ENCODE measurements around the gene EPX. TPM values are rescaled to one million over a fixed set of nuclear protein-coding genes. Genes with fewer than 3 reads are reported as not detected.

The EPX gene
- total RNA-seq, 1 experiment from 2014 or later = not detected

DNA sequence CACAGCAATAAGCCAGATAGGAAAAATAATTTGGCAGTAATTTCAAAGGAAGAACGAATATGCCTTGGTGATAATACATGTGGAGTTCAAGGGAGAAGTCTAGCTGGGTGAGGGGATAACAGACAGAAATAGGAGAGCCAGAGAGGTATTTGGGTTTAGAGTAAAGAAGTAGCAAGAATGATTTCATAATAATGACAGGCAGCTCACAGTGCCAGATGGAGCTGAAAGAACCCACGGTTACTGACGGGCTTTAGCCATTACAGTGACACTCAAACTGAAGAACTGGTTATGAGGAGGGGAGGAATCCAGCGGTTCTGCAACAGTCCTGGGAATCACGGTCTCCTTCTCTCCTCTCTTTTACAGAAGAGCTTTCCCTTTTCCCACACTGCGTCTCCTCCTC lies 42.1 kb upstream of the EPX start:
- Histone ChIP-seq H3K79me2 (ENCODE audit: insufficient read depth, low read length) (no peaks in the 10 kb centered on the region), H3K4me2 (ENCODE audit: insufficient read depth, insufficient read length, low read length) (no peak overlapping the region), H3K4me1 (ENCODE audit: insufficient read depth, low read length) (peaks cover 3% of the 10 kb centered on the region; the same call in 1 of the 2 replicates), H4K5ac (ENCODE audit: insufficient read length, low read depth, low read length) (no peak overlapping the region), H3K23ac (ENCODE audit: insufficient read length, low read depth, low read length) (no peak overlapping the region), H2BK120ac (ENCODE audit: low read depth, low read length, poor library complexity, severe bottlenecking) (no peak overlapping the region), H2BK12ac (ENCODE audit: insufficient read length, low read depth, low read length) (no peak overlapping the region), H2BK5ac (ENCODE audit: insufficient read length, low read length) (no peak overlapping the region), H3K18ac (ENCODE audit: insufficient read length, low read depth, low read length) (no peak overlapping the region), H3K79me1 (ENCODE audit: insufficient read depth, low read depth, low read length, poor library complexity, severe bottlenecking) (no peaks in the 10 kb centered on the region), H3T11ph (ENCODE audit: low read length) (no peak overlapping the region), H4K20me1 (ENCODE audit: control insufficient read depth, insufficient read depth, insufficient read length) (no peaks in the 10 kb centered on the region), H3K56ac (ENCODE audit: insufficient read length, low read depth, low read length) (no peak overlapping the region), H2AK5ac (ENCODE audit: insufficient read length, low read length) (no peak overlapping the region), H4K91ac (ENCODE audit: insufficient read length, low read depth, low read length) (no peak overlapping the region), H2BK20ac (ENCODE audit: low read depth, low read length, poor library complexity, severe bottlenecking) (no peak overlapping the region), H3K9ac (ENCODE audit: extremely low read depth, insufficient read length, low read length) (no peak overlapping the region), H3K27ac (ENCODE audit: insufficient read length, low read depth, low read length) (no peak overlapping the region), H4K8ac (replicated peaks; ENCODE audit: insufficient read length, low read depth, low read length) (no peak overlapping the region), H3K23me2 (ENCODE audit: insufficient read length, low read depth, low read length, poor library complexity, severe bottlenecking) (no peaks in the 10 kb centered on the region), H2BK15ac (ENCODE audit: low read depth, low read length) (no peak overlapping the region), H3K14ac (ENCODE audit: insufficient read depth, low read length) (no peak overlapping the region), H3K9me3 (ENCODE audit: control insufficient read depth, low read depth, low read length) (no peaks in the 10 kb centered on the region), H3K27me3 (ENCODE audit: insufficient read depth, low read length) (no peaks in the 10 kb centered on the region), H2AFZ (ENCODE audit: low read length) (no peak overlapping the region), H3K4ac (ENCODE audit: low read depth, low read length) (no peak overlapping the region)
- no CpG with 5 or more reads among the region's 6 CpGs for WGBS (ENCODE audit: extremely low coverage, insufficient read length, low lambda C conversion rate)
- H3K4me3 Mint-ChIP-seq = no peak overlapping the region
- TF ChIP-seq, protein P1, sequence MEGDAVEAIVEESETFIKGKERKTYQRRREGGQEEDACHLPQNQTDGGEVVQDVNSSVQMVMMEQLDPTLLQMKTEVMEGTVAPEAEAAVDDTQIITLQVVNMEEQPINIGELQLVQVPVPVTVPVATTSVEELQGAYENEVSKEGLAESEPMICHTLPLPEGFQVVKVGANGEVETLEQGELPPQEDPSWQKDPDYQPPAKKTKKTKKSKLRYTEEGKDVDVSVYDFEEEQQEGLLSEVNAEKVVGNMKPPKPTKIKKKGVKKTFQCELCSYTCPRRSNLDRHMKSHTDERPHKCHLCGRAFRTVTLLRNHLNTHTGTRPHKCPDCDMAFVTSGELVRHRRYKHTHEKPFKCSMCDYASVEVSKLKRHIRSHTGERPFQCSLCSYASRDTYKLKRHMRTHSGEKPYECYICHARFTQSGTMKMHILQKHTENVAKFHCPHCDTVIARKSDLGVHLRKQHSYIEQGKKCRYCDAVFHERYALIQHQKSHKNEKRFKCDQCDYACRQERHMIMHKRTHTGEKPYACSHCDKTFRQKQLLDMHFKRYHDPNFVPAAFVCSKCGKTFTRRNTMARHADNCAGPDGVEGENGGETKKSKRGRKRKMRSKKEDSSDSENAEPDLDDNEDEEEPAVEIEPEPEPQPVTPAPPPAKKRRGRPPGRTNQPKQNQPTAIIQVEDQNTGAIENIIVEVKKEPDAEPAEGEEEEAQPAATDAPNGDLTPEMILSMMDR (conservative IDR thresholded peaks at IDR 0.05) = no peak
- no peak for DNase-seq
- H3K27me3 Mint-ChIP-seq (ENCODE audit: low read depth) = peaks cover 81% of the 10 kb centered on the region
- H3K36me3 Mint-ChIP-seq (ENCODE audit: insufficient read depth in 1 of 3, low read depth in 3 of 3) = no peaks in the 10 kb centered on the region
- H3K27ac Mint-ChIP-seq = no peak overlapping the region
- peaks cover 3 to 7% of the 10 kb centered on the region in 2 experiments for H3K4me1 Mint-ChIP-seq
- H3K9me3 Mint-ChIP-seq = peaks cover 0 to 3% of the 10 kb centered on the region in 2 experiments; a peak in 2 of 5 replicates

Measured in H9 (cell line).